OCI-M2 (cell line): ENCODE data around the gene FAM167B.
"Not testable (repeated sequence)": the region's sequence is repeated elsewhere in the genome, so short reads cannot be mapped to it uniquely, and the experiment has no call there.

Experiments
- DNase-seq: peaks from one replicate; lab custom pipeline; 2025; ENCODE audit not compliant: unreplicated experiment; lab: John Stamatoyannopoulos, UW

FAM167B gene

DNA sequence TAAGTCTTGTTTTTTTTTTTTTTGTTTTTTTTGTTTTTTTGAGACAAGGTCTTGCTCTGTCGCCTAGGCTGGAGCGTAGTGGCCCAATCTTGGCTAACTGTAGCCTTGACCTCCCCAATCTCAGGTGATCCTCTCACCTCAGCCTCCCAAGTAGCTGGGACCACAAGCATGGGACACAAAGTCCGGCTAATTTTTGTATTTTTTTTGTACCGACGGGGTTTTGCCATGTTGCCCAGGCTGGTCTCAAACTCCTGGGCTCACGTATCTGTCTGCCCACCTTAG lies 10.1 kb downstream of the FAM167B start:
- DNase-seq = no peak

DNA sequence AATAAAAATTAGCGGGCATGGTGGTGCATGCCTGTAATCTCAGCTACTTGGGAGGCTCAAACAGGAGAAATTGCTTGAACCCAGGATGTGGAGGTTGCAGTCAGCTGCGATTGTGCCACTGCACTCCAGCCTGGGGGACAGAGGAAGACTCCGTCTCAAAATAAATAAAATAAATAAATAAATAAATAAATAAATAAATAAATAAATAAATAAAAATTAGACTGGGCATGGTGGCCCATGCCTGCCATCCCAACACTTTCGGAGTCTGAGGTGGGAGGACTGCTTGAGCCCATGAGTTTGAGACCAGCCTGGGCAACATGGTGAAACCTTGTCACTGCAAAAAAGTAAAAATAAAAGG lies 16.2 kb downstream of the FAM167B start:
- not testable (repeated sequence) for DNase-seq

DNA sequence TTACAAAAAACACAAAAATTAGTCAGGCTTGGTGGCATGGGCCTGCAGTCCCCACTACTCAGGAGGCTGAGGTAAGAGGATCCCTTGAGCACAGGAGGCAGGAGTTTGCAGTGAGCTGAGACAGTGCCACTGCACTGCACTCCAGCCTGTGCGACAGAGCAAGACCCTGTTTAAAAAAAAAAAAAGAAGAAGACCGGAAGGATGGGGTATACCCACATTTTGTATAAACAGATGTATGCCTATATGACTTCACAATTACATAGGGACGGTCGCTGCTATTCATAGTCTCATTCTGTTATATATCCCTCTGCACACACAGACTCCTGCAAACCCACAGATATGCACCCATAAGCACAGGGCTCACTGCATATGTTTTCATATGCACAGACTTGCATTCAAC lies 16.7 kb downstream of the FAM167B start:
- DNase-seq = no peak

DNA sequence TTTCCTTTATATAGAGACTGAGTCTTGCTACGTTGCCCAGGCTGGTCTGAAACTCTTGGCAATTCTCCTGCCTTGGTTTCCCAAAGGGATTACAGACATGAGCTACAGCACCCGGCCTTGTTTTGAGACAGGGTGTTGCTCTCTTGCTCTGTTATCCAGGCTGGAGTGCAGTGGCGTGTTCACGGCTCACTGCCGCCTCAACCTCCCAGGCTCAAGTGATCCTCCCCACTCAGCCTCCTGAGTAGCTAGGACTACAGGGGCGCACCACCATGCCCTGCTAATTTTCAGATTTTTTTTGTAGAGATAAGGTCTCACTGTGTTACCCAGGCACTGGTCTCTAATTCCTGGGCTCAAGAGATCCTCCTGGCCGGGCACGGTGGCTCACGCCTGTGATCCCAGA lies 18.8 kb downstream of the FAM167B start:
- no peak for DNase-seq

DNA sequence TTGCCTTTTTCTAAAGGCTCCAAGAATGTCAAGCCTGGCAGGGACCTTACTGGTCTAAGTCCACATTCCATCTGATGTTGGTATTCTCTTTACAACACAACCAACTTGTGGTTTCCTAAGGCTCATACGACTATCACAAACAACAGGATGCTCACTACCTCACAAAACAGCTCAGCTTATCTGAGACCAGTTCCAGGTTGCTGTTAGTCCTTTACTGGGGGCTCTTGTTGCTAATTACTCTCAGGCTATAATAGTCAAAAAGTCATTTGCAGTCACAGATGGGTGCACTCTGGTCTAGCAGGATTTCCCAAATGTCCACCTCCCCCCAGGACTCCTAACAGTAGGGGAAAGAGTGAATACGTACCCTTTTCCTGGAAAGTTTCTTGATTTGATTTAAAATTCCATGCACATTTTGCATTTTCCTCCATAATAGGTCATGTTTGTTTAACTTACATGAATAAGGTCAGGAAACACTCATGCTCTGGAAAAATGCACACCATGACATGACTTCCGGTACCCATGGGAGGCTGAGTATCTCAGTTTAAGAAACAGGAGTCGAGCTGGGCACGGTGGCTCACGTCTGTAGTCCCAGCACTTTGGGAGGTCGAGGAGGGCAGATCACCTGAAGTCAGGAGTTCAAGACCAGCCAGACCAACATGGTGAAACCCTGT lies 20.0 kb downstream of the FAM167B start:
- no peak for DNase-seq

DNA sequence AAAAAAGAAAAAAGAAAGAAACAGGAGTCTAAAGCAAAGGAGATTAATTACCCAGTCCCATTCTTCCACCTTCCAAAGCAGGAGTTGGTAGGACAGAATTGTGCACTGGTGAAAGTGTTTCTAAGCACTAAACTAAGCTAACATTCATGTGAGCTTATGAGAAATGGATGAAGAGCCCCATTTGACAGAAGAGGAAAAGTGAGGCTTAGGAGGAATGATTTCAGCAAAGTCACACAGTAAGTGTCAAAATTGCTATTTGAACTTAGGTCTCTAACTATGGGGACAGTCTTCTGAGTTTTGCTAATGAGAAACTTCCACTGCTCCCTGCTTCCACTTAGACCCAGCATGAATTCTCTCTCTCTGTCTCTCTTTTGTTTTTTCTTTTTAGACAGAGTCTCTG lies 22.7 kb downstream of the FAM167B start:
- DNase-seq = no peak

DNA sequence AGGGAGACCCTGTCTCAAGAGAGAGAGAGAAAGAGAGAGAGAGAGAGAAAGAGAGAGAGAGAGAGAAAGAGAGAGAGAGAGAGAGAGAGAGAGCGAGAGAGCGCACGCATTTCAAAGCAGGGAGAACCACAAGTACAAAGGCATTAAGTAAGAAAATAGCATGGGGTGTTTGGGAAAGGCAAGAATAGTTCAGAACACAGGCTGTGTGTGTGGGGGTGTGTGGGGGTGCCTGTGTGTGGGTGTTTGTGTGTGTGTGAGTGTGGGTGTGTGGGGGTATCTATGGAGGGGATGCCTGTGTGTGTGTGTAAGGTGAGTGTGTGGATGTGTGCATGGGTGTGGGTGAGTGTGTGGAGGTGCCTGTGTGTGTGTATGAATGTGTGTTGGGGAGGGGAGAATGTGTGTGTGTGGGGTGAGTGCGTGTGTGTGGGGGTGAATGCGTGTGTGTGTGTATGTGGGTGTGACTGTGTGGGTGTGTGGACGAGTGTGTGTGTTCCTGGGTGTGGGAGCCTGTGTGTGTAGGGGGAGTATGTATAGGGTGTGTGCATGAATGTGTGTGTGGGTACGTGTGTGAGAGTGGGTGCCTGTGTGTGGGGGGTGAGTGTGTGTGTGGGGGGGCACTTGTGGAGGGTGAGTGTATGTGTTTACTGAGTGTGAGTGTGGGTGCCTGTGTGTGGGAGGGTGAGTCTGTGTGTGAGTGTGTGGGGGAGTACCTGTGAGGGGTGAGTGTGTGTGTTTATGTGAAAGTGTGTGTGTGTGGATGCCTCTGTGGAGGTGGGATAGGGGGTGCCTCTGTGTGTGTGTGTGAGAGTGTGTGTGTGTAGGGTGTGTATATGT lies 25.8 kb downstream of the FAM167B start:
- no peak for DNase-seq

DNA sequence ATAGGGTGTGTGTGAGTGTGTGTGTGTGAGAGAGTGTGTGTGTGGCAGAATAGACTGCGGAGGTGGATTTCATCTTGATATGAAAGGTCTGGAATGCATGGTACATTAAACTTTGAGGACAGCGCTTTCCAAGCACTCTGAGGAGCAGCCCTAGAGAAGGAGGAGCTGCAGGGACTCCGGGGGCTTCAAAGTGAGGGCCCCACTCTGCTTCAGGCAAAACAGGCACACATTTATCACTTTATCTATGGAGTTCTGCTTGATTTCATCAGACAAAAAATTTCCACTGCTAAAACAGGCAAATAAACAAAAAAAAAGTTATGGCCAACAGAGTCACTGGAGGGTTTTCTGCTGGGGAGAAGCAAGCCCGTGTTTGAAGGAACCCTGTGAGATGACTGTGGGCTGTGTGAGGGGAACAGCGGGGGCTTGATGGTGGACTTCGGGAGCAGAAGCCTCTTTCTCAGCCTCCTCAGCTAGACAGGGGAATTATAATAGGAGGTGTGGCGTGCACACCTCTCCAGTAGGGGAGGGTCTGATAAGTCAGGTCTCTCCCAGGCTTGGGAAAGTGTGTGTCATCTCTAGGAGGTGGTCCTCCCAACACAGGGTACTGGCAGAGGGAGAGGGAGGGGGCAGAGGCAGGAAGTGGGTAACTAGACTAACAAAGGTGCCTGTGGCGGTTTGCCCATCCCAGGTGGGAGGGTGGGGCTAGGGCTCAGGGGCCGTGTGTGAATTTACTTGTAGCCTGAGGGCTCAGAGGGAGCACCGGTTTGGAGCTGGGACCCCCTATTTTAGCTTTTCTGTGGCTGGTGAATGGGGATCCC lies 26.6 kb downstream of the FAM167B start:
- DNase-seq = no peak

DNA sequence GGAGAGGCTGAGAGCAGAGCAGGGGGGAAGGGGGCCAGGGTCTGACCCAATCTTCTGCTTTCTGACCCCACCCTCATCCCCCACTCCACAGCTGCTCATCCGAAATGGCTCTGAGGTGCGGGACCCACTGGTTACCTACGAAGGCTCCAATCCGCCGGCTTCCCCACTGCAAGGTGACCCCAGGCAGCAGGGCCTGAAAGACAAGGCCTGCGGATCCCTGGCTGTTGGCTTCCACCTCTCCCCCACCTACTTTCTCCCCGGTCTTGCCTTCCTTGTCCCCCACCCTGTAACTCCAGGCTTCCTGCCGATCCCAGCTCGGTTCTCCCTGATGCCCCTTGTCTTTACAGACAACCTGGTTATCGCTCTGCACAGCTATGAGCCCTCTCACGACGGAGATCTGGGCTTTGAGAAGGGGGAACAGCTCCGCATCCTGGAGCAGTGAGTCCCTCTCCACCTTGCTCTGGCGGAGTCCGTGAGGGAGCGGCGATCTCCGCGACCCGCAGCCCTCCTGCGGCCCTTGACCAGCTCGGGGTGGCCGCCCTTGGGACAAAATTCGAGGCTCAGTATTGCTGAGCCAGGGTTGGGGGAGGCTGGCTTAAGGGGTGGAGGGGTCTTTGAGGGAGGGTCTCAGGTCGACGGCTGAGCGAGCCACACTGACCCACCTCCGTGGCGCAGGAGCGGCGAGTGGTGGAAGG lies 27.8 kb downstream of the FAM167B start:
- no peak for DNase-seq

DNA sequence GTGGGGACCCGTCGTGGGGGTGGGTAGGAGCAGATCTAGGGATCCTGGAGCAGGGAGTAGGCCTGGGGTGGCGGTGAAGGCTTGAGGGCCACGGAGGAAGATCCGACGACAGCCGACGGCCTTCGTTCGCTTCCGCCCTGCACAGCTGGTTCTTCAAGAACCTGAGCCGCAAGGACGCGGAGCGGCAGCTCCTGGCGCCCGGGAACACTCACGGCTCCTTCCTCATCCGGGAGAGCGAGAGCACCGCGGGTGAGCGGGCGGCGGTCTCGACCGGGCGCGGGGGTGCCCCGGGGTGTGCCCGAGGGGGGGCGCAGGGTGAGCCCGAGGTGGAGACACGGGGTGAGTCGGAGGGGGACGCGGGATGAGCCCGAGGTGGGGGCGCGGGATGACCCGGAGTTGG lies 28.4 kb downstream of the FAM167B start:
- no peak for DNase-seq

DNA sequence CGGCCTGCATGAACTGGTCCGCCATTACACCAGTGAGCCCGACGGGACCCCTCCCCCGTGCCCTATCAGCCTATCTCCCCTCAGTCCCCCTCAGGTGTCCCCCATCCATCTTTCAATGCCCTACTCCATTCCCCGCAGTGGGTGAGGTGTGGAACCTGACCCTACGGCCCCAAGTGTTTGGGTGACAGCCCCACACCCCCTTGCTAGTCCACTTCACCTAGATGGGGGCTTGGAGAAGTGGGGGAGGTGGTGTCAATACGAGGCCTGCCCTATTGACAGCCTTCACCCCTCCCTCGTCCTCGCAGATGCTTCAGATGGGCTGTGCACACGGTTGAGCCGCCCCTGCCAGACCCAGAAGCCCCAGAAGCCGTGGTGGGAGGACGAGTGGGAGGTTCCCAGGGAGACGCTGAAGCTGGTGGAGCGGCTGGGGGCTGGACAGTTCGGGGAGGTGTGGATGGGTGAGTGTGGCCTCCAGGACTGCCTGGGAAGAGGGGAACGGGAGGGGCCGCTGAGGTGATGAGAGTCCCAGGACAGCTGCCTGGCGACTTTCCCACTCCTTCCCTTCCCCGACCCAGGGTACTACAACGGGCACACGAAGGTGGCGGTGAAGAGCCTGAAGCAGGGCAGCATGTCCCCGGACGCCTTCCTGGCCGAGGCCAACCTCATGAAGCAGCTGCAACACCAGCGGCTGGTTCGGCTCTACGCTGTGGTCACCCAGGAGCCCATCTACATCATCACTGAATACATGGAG lies 29.2 kb downstream of the FAM167B start:
- DNase-seq = no peak

DNA sequence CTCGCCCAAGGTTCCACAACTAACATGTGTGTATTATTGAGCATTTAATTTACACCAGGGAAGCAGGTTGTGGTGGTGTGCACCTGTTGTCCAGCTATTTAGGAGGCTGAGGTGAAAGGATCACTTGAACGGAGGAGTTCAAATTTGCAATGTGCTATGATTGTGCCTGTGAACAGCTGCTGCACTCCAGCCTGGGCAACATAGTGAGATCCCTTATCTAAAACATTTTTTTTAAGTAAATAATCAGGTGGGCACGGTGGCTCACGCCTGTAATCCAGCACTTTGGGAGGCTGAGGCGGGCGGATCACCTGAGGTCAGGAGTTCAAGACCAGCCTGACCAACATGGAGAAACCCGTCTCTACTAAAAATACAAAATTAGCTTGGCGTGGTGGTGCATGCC lies 37.8 kb downstream of the FAM167B start:
- not testable (repeated sequence) for DNase-seq

DNA sequence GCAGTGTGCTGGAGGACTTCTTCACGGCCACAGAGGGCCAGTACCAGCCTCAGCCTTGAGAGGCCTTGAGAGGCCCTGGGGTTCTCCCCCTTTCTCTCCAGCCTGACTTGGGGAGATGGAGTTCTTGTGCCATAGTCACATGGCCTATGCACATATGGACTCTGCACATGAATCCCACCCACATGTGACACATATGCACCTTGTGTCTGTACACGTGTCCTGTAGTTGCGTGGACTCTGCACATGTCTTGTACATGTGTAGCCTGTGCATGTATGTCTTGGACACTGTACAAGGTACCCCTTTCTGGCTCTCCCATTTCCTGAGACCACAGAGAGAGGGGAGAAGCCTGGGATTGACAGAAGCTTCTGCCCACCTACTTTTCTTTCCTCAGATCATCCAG lies 38.6 kb downstream of the FAM167B start:
- DNase-seq = no peak

DNA sequence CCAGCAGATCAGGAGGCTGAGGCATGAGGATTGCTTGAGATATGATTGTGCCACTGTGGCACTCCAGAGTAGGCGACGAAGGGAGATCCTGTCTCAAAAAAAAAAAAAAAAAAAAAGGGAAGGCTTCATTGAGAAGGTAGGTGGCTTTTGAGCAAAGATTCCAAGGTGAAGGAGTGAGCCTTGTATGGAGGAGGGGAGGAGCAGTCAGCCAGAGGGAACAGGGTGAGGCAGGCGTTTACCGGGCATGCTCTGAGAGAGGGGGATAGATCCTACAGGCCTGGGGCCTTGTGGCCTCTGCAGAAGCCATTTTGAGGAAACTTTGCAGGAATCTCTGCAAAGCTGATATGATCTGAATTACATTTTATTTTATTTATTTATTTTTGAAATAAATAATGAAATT lies 39.7 kb downstream of the FAM167B start:
- DNase-seq = no peak

DNA sequence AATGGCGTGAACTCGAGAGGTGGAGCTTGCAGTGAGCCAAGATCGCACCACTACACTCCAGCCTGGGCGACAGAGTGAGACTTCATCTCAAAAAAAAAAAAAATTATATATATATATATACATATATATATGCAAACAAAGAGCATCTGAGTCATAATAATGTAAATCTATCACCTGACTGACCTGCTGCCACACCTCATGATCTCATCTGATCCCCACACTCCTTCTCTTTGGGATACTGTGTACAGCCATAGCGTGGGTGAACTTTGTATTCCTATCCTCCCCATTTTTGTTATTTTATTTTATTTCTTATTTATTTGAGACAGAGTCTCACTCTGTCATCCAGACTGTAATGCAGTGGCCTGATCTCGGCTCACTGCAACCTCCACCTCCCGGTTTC lies 42.2 kb downstream of the FAM167B start:
- DNase-seq = no peak

DNA sequence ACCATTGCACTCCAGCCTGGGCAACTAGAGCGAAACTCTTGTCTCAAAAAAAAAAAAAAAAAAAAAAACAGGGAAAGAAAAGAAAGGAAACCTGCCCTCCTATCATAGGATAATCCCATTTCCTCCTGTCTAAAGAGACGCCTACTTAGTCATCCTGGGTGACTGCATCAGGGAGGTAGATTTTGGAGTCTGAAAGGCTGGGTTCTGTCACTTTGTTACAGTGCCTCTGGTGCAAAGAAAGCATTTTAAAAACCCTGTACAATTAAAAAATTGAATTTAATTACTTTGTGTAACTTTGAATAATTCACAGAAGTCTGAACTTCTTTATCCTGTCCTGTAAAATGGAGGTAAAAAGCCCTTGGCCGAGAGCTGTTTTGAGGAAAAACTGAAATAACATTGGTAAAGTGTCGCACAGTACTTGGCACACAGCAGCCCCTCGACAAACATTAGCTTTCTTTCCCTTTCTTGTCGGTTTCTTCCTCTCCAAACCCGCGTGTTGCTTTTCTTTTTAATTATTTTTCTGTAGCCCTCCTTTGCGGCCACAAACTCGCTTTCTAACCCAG lies 44.2 kb downstream of the FAM167B start:
- no peak for DNase-seq

DNA sequence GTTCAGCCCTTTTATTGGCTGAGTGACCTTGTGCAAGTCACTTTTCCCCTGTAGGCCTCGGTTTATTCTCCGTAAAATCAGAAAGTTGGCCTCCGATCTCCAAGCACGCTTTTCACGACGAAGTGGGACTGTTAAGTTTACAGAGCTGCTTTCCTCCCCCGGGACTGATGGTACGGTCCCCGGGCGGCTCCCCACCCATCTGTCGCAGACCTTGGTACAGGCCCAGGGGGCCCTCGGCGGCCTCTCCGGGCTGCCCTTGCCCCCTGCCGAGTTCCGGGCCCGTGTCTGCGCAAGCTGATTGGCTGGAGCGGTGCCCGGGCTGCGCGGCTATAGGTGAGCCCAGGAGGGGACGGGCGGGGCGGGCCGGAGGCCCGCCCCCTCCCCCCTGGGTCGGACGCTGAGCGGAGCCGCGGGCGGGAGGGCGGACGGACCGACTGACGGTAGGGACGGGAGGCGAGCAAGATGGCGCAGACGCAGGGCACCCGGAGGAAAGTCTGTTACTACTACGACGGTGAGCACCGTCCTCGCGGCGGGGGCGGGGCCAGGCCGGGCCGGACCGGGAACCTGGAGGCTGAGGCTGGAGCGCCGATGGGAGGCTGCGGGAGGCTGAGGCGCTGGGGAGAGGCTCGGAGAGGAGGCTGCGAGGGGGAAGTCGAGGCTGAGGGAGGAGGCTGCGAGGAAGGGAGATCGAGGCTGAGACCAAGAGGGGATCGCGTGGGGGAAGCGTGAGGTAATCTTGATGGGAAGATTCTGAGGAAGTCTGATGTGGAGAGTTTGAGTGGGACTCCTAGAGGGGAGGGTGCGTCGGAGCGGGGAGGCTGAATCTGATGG lies 44.9 kb downstream of the FAM167B start, which contains the start of gene HDAC1:
HDAC1 (plus strand) TSS at position 376 of the 831 bp plus-strand sequence; CDS start at position 463, 87 bp downstream.
- DNase-seq = peak; percentile 56

DNA sequence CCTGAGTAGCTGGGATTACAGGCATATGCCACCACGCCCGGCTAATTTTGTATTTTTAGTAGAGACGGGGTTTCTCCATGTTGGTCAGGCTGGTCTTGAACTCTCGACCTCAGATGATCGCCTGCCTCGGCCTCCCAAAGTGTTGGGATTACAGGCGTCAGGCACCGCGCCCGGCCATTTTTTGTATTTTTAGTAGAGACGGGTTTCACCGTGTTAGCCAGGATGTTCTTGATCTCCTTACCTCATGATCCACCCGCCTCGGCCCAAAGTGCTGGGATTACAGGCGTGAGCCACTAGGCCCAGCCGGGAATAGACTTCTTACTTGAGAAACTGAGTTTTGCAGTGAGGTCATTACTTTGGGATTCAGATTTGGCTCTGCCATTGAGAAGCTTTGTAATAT lies 51.2 kb downstream of the FAM167B start:
- not testable (repeated sequence) for DNase-seq
